IMR-90 (cell line): ENCODE data around the gene NUP107. TPM values are rescaled to one million over a fixed set of nuclear protein-coding genes. Genes with fewer than 3 reads are reported as not detected.

Source experiments
- ATAC-seq: fragments of 200-7000 bp; cut with Tn5 transposase; 2 replicates; pipeline ENCODE4 v1.9.1; 2020; ENCODE audit warnings: low read depth, mild to moderate bottlenecking, moderate library complexity
- BruUV-seq: library from RNA; stranded (reverse); fragments of 400-500 nt; replicated peaks from 2 replicates; lab custom pipeline; 2021; lab: Mats Ljungman, UMichigan
- CTCF ChIA-PET: fragments of 300-600 bp; formaldehyde crosslinking; extraction: SDS; loops from one replicate; lab custom pipeline; 2021; ENCODE audit warnings: antibody characterized with exemption; lab: Yijun Ruan, JAX
- POLR2A ChIA-PET: fragments of 300-600 bp; sonication (Branson Sonifier 250); formaldehyde crosslinking; loops from one replicate; lab custom pipeline; 2022; ENCODE audit warnings: antibody characterized with exemption; ENCODE audit not compliant: unreplicated experiment; lab: Charles Lee
- DNase-seq: peaks from one replicate; pipeline ENCODE4 v3.0.0; 2013
- H2AFZ ChIP-seq: replicated peaks from 2 replicates; pipeline ENCODE3; 2013; ENCODE audit warnings: low read length, mild to moderate bottlenecking; ENCODE audit not compliant: poor library complexity
- H2AK5ac ChIP-seq: 2 replicates; pipeline ENCODE4 v1.6.1; 2013; ENCODE audit warnings: low read depth, low read length, inconsistent platforms
- H2AK9ac ChIP-seq: replicated peaks from 2 replicates; pipeline ENCODE3; 2013; ENCODE audit warnings: mild to moderate bottlenecking, low read depth, low read length, moderate library complexity; ENCODE audit not compliant: poor library complexity
- H2BK120ac ChIP-seq: 2 replicates; pipeline ENCODE4 v1.6.1; 2013; ENCODE audit warnings: low read depth, low read length, inconsistent platforms
- H2BK15ac ChIP-seq: 3 replicates; pipeline ENCODE4 v1.6.1; 2013; ENCODE audit warnings: low read depth, low read length, inconsistent platforms
- H2BK20ac ChIP-seq: 2 replicates; pipeline ENCODE4 v1.6.1; 2013; ENCODE audit warnings: low read depth, mild to moderate bottlenecking, inconsistent platforms, low read length, moderate library complexity
- H2BK5ac ChIP-seq: 2 replicates; pipeline ENCODE4 v1.6.1; 2013; ENCODE audit warnings: mild to moderate bottlenecking, low read depth, low read length, inconsistent platforms; ENCODE audit not compliant: poor library complexity, severe bottlenecking
- H3K14ac ChIP-seq: replicated peaks from 2 replicates; pipeline ENCODE4 v1.6.1; 2013; ENCODE audit warnings: low read depth, low read length, inconsistent platforms
- H3K18ac ChIP-seq: 2 replicates; pipeline ENCODE4 v1.6.1; 2013; ENCODE audit warnings: low read depth, low read length, control low read depth
- H3K23ac ChIP-seq: 2 replicates; pipeline ENCODE4 v1.6.1; 2013; ENCODE audit warnings: low read depth, low read length, inconsistent platforms
- H3K27ac ChIP-seq: 2 replicates; pipeline ENCODE4 v1.5.1; 2013; ENCODE audit warnings: mild to moderate bottlenecking, control low read depth, low read length; ENCODE audit not compliant: insufficient read depth
- H3K27me3 ChIP-seq: 2 replicates; pipeline ENCODE4 v1.6.1; 2013; ENCODE audit warnings: low read length; ENCODE audit not compliant: control insufficient read depth, insufficient read depth
- H3K36me3 ChIP-seq: 2 replicates; pipeline ENCODE4 v1.6.1; 2013; ENCODE audit warnings: low read length, mixed read lengths; ENCODE audit not compliant: control insufficient read depth, insufficient read depth
- H3K4ac ChIP-seq: 2 replicates; pipeline ENCODE4 v1.6.1; 2013; ENCODE audit warnings: low read depth, low read length, inconsistent platforms
- H3K4me1 ChIP-seq: 2 replicates; pipeline ENCODE4 v1.6.1; 2013; ENCODE audit warnings: low read length, mixed read lengths; ENCODE audit not compliant: control insufficient read depth, insufficient read depth
- H3K4me2 ChIP-seq: 2 replicates; pipeline ENCODE4 v1.6.1; 2013; ENCODE audit warnings: low read depth, mild to moderate bottlenecking, control low read depth, low read length, moderate library complexity
- H3K4me3 ChIP-seq: 2 replicates; pipeline ENCODE4 v1.5.1; 2013; ENCODE audit warnings: low read depth, mild to moderate bottlenecking, control low read depth, low read length, moderate library complexity; ENCODE audit not compliant: insufficient read depth
- H3K56ac ChIP-seq: 2 replicates; pipeline ENCODE4 v1.6.1; 2013; ENCODE audit warnings: low read length, inconsistent platforms; ENCODE audit not compliant: insufficient read depth; ENCODE audit errors: extremely low read depth
- H3K79me1 ChIP-seq, 2 experiments: 2 replicates each; pipeline ENCODE4 v1.6.1; 2013; ENCODE audit warnings: low read length in 2 of 2, inconsistent platforms in 1 of 2, low read depth in 1 of 2
- H3K9ac ChIP-seq: 2 replicates; pipeline ENCODE4 v1.6.1; 2013; ENCODE audit warnings: low read depth, low read length, control low read depth
- H3K9me1 ChIP-seq: 2 replicates; pipeline ENCODE4 v1.6.1; 2013; ENCODE audit warnings: low read length, inconsistent platforms; ENCODE audit not compliant: insufficient read depth
- H3K9me3 ChIP-seq: 2 replicates; pipeline ENCODE4 v1.6.1; 2013; ENCODE audit warnings: low read length; ENCODE audit not compliant: control insufficient read depth, insufficient read depth
- H4K20me1 ChIP-seq: 2 replicates; pipeline ENCODE4 v1.6.1; 2013; ENCODE audit warnings: low read length, inconsistent platforms; ENCODE audit not compliant: insufficient read depth
- H4K5ac ChIP-seq: 2 replicates; pipeline ENCODE4 v1.6.1; 2013; ENCODE audit warnings: mild to moderate bottlenecking, low read depth, low read length, control low read depth
- H4K8ac ChIP-seq, 2 experiments: 2 replicates each; pipeline ENCODE4 v1.6.1; 2013; ENCODE audit warnings: low read depth in 2 of 2, low read length in 2 of 2, control low read depth in 1 of 2, inconsistent platforms in 1 of 2
- H4K91ac ChIP-seq: 2 replicates; pipeline ENCODE4 v1.6.1; 2013; ENCODE audit warnings: low read depth, low read length, inconsistent platforms; ENCODE audit not compliant: insufficient read depth
- BHLHE40 ChIP-seq: fragments of 150-350 bp; IDR thresholded peaks from 2 replicates; pipeline ENCODE4 v1.6.1; 2016; ENCODE audit warnings: mild to moderate bottlenecking, low read depth, low read length
- CHD1 ChIP-seq: IDR thresholded peaks from 2 replicates; pipeline ENCODE4 v1.6.1; 2012; ENCODE audit warnings: low read depth, low read length, improper control_type of control experiment
- ELK1 ChIP-seq: fragments of 150-350 bp; IDR thresholded peaks from 2 replicates; pipeline ENCODE4 v1.6.1; 2016; ENCODE audit warnings: low read depth, mild to moderate bottlenecking, low read length, moderate library complexity, borderline replicate concordance
- FOS ChIP-seq: fragments of 150-350 bp; IDR thresholded peaks from 2 replicates; pipeline ENCODE4 v1.6.1; 2016; ENCODE audit warnings: low read depth, low read length
- MAFK ChIP-seq: IDR thresholded peaks from 2 replicates; pipeline ENCODE4 v1.6.1; 2012; ENCODE audit warnings: low read depth, low read length, improper control_type of control experiment
- MAZ ChIP-seq: IDR thresholded peaks from 2 replicates; pipeline ENCODE4 v1.6.1; 2012; ENCODE audit warnings: low read depth, mild to moderate bottlenecking, low read length, improper control_type of control experiment, moderate library complexity, borderline replicate concordance
- MXI1 ChIP-seq: IDR thresholded peaks from 2 replicates; pipeline ENCODE4 v1.6.1; 2012; ENCODE audit warnings: low read depth, mild to moderate bottlenecking, low read length, moderate library complexity, borderline replicate concordance
- NFE2L2 ChIP-seq: fragments of 150-350 bp; IDR thresholded peaks from 2 replicates; pipeline ENCODE4 v1.6.1; 2016; ENCODE audit warnings: low read depth, mild to moderate bottlenecking, low read length
- POLR2A ChIP-seq: IDR thresholded peaks from 2 replicates; pipeline ENCODE4 v1.6.1; 2012; ENCODE audit warnings: mild to moderate bottlenecking, low read depth, low read length
- RAD21 ChIP-seq: IDR thresholded peaks from 2 replicates; pipeline ENCODE4 v1.6.1; 2012; ENCODE audit warnings: low read length, improper control_type of control experiment
- RCOR1 ChIP-seq: IDR thresholded peaks from 2 replicates; pipeline ENCODE4 v1.6.1; 2012; ENCODE audit warnings: mild to moderate bottlenecking, low read length, improper control_type of control experiment; ENCODE audit not compliant: insufficient replicate concordance
- RFX5 ChIP-seq: IDR thresholded peaks from 2 replicates; pipeline ENCODE4 v1.8.0; 2012; ENCODE audit warnings: low read depth, mild to moderate bottlenecking, low read length, moderate library complexity
- SMC3 ChIP-seq: fragments of 150-350 bp; IDR thresholded peaks from 2 replicates; pipeline ENCODE4 v1.6.1; 2016; ENCODE audit warnings: low read depth, mild to moderate bottlenecking, antibody characterized with exemption, low read length, moderate library complexity
- WGBS, 2 experiments: methylation state at CpG; one replicate each; pipeline versions ENCODE4 v1.1.5 to v1.1.7; 2013; ENCODE audit warnings: missing lambda C conversion rate in 2 of 2; ENCODE audit not compliant: insufficient read length in 1 of 2; ENCODE audit errors: extremely low coverage in 2 of 2; 5-methylcytosine and 5-hydroxymethylcytosine counted together
- dilution Hi-C: fragments of 300-500 bp; cut with HindIII; formaldehyde crosslinking; loops from one replicate; pipeline ENCODE4 v1.14.3; 2018; ENCODE audit warnings: low sequenced_read_pairs; ENCODE audit not compliant: unreplicated experiment
- in situ Hi-C: fragments of 300-500 bp; cut with MboI; formaldehyde crosslinking; loops from 3 replicates; pipeline ENCODE4 v1.14.3; 2019; ENCODE audit warnings: low sequenced_read_pairs, inconsistent platforms, mixed read lengths
- intact Hi-C: fragments of 100-400 bp; cut with micrococcal nuclease; formaldehyde crosslinking; loops from 2 replicates; pipeline ENCODE4 v1.10.0; 2022
- polyA plus RNA-seq, 3 experiments: library from polyadenylated mRNA; depleted of rRNA; stranded (reverse); fragments of >200 nt; gene quantifications; 2 replicates each; pipeline ENCODE4 v1.2.3, GENCODE V29; 2012; ENCODE audit warnings: low replicate concordance in 1 of 3
- total RNA-seq: library from RNA; depleted of rRNA; stranded (reverse); fragments of >200 nt; gene quantifications from 2 replicates; pipeline ENCODE4 v1.2.3, GENCODE V29; 2012
- TF ChIP-seq, protein P1 (sequence below): conservative IDR thresholded peaks from 2 replicates; pipeline ENCODE4 v1.5.1; 2012; ENCODE audit warnings: mild to moderate bottlenecking, low read depth, low read length, improper control_type of control experiment
- TF ChIP-seq, protein P2 (sequence below): fragments of 150-350 bp; IDR thresholded peaks from 2 replicates; pipeline ENCODE4 v1.6.1; 2017; ENCODE audit warnings: mild to moderate bottlenecking, antibody characterized with exemption, low read length, low read depth

Gene NUP107
- total and polyA plus RNA-seq, 2 of the 4 experiments (the other 2 are of a cell fraction): 34.5 to 69.7 TPM

- no peak overlapping the region for H2AK9ac ChIP-seq
- no peaks in the 10 kb centered on the region for H3K9me1 ChIP-seq
- no peaks in the 10 kb centered on the region for H3K27me3 ChIP-seq
- H3K23ac ChIP-seq: no peak overlapping the region
- no peak overlapping the region for H3K18ac ChIP-seq
- no peak overlapping the region for H4K91ac ChIP-seq
- H3K27ac ChIP-seq: no peak overlapping the region
- no peak overlapping the region for H3K4me2 ChIP-seq
- no peak overlapping the region for H4K5ac ChIP-seq
- no peaks in the 10 kb centered on the region; a peak in 1 of 4 replicates for H3K79me1 ChIP-seq
- no CpG with 5 or more reads among the region's 1 CpG for WGBS, 2 experiments
- peaks cover 7% of the 10 kb centered on the region; the same call in 1 of the 2 replicates for H3K36me3 ChIP-seq
- no peak overlapping the region for H3K56ac ChIP-seq
- in situ Hi-C loops: no loop called here
- dilution Hi-C loops: no loop called here
- no peak overlapping the region for H4K8ac ChIP-seq
- H4K20me1 ChIP-seq: no peaks in the 10 kb centered on the region
- intact Hi-C loops: no loop called here
- H3K4ac ChIP-seq: no peak overlapping the region
- POLR2A ChIA-PET: no interaction called here
- H2BK20ac ChIP-seq: no peak overlapping the region
- BruUV-seq: no TSS peak
- no peak for DNase-seq
- H3K9me3 ChIP-seq: no peaks in the 10 kb centered on the region
- CTCF ChIA-PET: no interaction called here
- TF ChIP-seq, protein P1, sequence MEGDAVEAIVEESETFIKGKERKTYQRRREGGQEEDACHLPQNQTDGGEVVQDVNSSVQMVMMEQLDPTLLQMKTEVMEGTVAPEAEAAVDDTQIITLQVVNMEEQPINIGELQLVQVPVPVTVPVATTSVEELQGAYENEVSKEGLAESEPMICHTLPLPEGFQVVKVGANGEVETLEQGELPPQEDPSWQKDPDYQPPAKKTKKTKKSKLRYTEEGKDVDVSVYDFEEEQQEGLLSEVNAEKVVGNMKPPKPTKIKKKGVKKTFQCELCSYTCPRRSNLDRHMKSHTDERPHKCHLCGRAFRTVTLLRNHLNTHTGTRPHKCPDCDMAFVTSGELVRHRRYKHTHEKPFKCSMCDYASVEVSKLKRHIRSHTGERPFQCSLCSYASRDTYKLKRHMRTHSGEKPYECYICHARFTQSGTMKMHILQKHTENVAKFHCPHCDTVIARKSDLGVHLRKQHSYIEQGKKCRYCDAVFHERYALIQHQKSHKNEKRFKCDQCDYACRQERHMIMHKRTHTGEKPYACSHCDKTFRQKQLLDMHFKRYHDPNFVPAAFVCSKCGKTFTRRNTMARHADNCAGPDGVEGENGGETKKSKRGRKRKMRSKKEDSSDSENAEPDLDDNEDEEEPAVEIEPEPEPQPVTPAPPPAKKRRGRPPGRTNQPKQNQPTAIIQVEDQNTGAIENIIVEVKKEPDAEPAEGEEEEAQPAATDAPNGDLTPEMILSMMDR: no peak
- TF ChIP-seq POLR2A (no peak), RAD21 (no peak), BHLHE40 (no peak), FOS (no peak), RCOR1 (no peak), MXI1 (no peak), RFX5 (no peak), SMC3 (no peak), MAFK (no peak), NFE2L2 (no peak), MAZ (no peak), ELK1 (no peak), CHD1 (no peak)
- TF ChIP-seq, protein P2, sequence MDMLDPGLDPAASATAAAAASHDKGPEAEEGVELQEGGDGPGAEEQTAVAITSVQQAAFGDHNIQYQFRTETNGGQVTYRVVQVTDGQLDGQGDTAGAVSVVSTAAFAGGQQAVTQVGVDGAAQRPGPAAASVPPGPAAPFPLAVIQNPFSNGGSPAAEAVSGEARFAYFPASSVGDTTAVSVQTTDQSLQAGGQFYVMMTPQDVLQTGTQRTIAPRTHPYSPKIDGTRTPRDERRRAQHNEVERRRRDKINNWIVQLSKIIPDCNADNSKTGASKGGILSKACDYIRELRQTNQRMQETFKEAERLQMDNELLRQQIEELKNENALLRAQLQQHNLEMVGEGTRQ: no peak
- H3K14ac ChIP-seq: no peak overlapping the region
- no peak overlapping the region for H2AFZ ChIP-seq
- no peak for ATAC-seq
- no peak overlapping the region for H2BK15ac ChIP-seq
- H3K9ac ChIP-seq: no peak overlapping the region
- H2AK5ac ChIP-seq: no peak overlapping the region
- H3K4me3 ChIP-seq: no peak overlapping the region
- H2BK5ac ChIP-seq: no peak overlapping the region
- H2BK120ac ChIP-seq: no peak overlapping the region
- H3K4me1 ChIP-seq: no peaks in the 10 kb centered on the region
These were observed 18.9 kb upstream of the NUP107 start for GRCh38 chr12:68667896-68668295.
